ENCODE measurements around the gene RPL22. TPM values are rescaled to one million over a fixed set of nuclear protein-coding genes. Genes with fewer than 3 reads are reported as not detected.

The RPL22 gene
- total and polyA plus RNA-seq, 2 of the 13 experiments (the other 11 are each of a cell fraction or from before 2014, with no cell fraction given): 214 to 545 TPM

GRCh38 chr1:6245086-6245868, 45.9 kb upstream of the RPL22 start (continued):
- TF ChIP-seq ZNF609 (CRISPR knock-in tag; IDR thresholded peaks at IDR 0.05; ENCODE audit: borderline replicate concordance) (peak; percentile 59; the same call in 1 of the 2 replicates), SOX5 (CRISPR knock-in tag; IDR thresholded peaks at IDR 0.05; ENCODE audit: borderline replicate concordance) (peak; percentile 78), ZBTB38 (CRISPR knock-in tag; IDR thresholded peaks at IDR 0.05) (peak; percentile 96), ZNF256 (CRISPR knock-in tag; conservative IDR thresholded peaks at IDR 0.05) (peak; percentile 99), AGO2 (optimal IDR thresholded peaks at IDR 0.05; ENCODE audit: low read depth, low read length) (no peak), SCMH1 (CRISPR knock-in tag; IDR thresholded peaks at IDR 0.05; ENCODE audit: borderline replicate concordance) (no peak), HOXD1 (CRISPR knock-in tag; IDR thresholded peaks at IDR 0.05) (peak; percentile 98), ZNF598 (CRISPR knock-in tag; IDR thresholded peaks at IDR 0.05; ENCODE audit: borderline replicate concordance) (peak; percentile 93), CBX1 (IDR thresholded peaks at IDR 0.05; ENCODE audit: low read depth) (no peak), SAP130 (CRISPR knock-in tag; IDR thresholded peaks at IDR 0.05; ENCODE audit: low read depth) (peak; percentile 95), NR2C2 (CRISPR knock-in tag; IDR thresholded peaks at IDR 0.05; ENCODE audit: borderline replicate concordance) (peak; percentile 54), NAIF1 (CRISPR knock-in tag; IDR thresholded peaks at IDR 0.05; ENCODE audit: borderline replicate concordance) (peak; percentile 81; the same call in 1 of the 2 replicates), TFDP2 (CRISPR knock-in tag; IDR thresholded peaks at IDR 0.05) (peak; percentile 82), ZNF772 (CRISPR knock-in tag; IDR thresholded peaks at IDR 0.05) (peak; percentile 99), RERE (CRISPR knock-in tag; IDR thresholded peaks at IDR 0.05; ENCODE audit: low read depth) (peak; percentile 54; the same call in 1 of the 2 replicates), ZNF234 (CRISPR knock-in tag; conservative IDR thresholded peaks at IDR 0.05) (peak; percentile 99), JARID2 (CRISPR knock-in tag; IDR thresholded peaks at IDR 0.05; ENCODE audit: insufficient replicate concordance) (peak; percentile 98), ZNF143 (CRISPR knock-in tag; IDR thresholded peaks at IDR 0.05) (peak; percentile 40; the same call in 1 of the 2 replicates)
